Measurements from ENCODE around the gene NCKAP1. TPM values are rescaled to one million over a fixed set of nuclear protein-coding genes. Genes with fewer than 3 reads are reported as not detected.

NCKAP1 gene
- total and polyA plus RNA-seq, 7 donors: 39.6 to 206 (median 160) TPM

- DNase-seq: no peak
Measured at GRCh38 chr2:182898718-182899117, 139.5 kb downstream of the NCKAP1 start.

DNA sequence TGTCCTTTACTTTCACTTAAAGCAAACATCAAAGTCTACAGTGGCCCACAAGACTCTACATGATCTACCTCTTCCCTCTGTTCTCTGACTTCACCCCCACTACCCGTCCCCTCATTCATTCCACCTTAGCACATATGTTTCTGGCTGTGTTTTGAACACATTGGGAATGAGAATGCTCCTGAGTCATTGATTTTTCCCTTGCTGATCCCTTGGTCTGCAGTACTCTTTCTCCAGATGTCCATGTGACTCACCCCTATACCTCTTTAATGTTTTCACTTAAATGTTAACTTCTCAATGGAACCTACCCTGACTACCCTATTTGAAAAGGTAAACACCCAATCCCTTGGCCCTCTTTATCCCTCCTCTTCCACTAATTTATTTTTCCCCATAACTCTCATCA lies 141.1 kb downstream of the NCKAP1 start:
- no peaks in the 10 kb centered on the region for H3K36me3 ChIP-seq
- H3K9me3 ChIP-seq: no peaks in the 10 kb centered on the region
- 89 to 90% methylated on average over 1 of the region's 1 CpG for WGBS, 2 donors
- no peak for DNase-seq
- no peak overlapping the region for H3K4me3 ChIP-seq
- H3K4me1 ChIP-seq: no peaks in the 10 kb centered on the region
- H3K27ac ChIP-seq: no peak overlapping the region
- TF ChIP-seq POLR2A (IDR thresholded peaks at IDR 0.05): no peak
- TF ChIP-seq, protein P1, sequence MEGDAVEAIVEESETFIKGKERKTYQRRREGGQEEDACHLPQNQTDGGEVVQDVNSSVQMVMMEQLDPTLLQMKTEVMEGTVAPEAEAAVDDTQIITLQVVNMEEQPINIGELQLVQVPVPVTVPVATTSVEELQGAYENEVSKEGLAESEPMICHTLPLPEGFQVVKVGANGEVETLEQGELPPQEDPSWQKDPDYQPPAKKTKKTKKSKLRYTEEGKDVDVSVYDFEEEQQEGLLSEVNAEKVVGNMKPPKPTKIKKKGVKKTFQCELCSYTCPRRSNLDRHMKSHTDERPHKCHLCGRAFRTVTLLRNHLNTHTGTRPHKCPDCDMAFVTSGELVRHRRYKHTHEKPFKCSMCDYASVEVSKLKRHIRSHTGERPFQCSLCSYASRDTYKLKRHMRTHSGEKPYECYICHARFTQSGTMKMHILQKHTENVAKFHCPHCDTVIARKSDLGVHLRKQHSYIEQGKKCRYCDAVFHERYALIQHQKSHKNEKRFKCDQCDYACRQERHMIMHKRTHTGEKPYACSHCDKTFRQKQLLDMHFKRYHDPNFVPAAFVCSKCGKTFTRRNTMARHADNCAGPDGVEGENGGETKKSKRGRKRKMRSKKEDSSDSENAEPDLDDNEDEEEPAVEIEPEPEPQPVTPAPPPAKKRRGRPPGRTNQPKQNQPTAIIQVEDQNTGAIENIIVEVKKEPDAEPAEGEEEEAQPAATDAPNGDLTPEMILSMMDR (IDR thresholded peaks at IDR 0.05): no peak
- no peak for TF ChIP-seq POLR2AphosphoS5 (IDR thresholded peaks at IDR 0.05)
- no peak for TF ChIP-seq EP300 (IDR thresholded peaks at IDR 0.05)
- H3K27me3 ChIP-seq: no peaks in the 10 kb centered on the region
- intact Hi-C loops (cut with DNase I): no loop called here

More at GRCh38 chr2:182898718-182899117, 139.5 kb downstream of the NCKAP1 start:
- no peak overlapping the region for H3K4me3 ChIP-seq
- H3K4me1 ChIP-seq: peaks cover 0 to 6% (median under 1%) of the 10 kb centered on the region in 4 donors
- no peaks in the 10 kb centered on the region for H3K36me3 ChIP-seq
- no peak for TF ChIP-seq POLR2A (IDR thresholded peaks at IDR 0.05)
- no peak for TF ChIP-seq POLR2AphosphoS5 (IDR thresholded peaks at IDR 0.05)
- TF ChIP-seq EP300 (IDR thresholded peaks at IDR 0.05): no peak
- TF ChIP-seq, protein P1 (IDR thresholded peaks at IDR 0.05): no peak
- intact Hi-C loops (cut with DNase I): no loop called here
- no peak overlapping the region for H3K27ac ChIP-seq
- no peaks in the 10 kb centered on the region for H3K27me3 ChIP-seq
- H3K9me3 ChIP-seq: no peaks in the 10 kb centered on the region
- 56 to 80% methylated on average over 1 of the region's 1 CpG for WGBS, 2 donors

DNA sequence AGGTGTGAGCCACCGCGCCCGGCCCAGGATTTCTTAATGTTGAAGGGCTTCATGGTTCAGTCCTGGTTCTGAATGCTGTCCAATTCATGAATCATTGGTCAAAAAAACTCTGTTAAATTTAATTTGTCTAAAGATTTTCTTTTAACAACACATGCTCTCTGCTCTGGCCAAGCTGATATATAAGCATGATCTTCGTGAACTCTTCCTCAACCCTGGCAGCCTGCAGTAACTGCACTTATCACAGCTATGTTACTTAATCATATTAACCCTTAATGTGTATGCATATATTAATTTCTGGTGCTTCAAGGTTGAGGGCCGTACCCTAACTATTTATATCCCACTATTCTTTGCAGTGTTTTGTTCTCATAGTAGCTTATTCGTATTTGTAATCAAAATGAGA lies 142.5 kb downstream of the NCKAP1 start:
- Histone ChIP-seq H3K36me3 (no peaks in the 10 kb centered on the region), H3K27ac (no peak overlapping the region), H3K4me3 (no peak overlapping the region), H3K9me3 (no peaks in the 10 kb centered on the region), H3K27me3 (no peaks in the 10 kb centered on the region), H3K4me1 (no peaks in the 10 kb centered on the region)
- intact Hi-C loops (cut with DNase I): no loop called here
- TF ChIP-seq EP300 (IDR thresholded peaks at IDR 0.05): no peak
- TF ChIP-seq, protein P1 (IDR thresholded peaks at IDR 0.05): no peak
- TF ChIP-seq POLR2AphosphoS5 (IDR thresholded peaks at IDR 0.05): no peak
- no peak for TF ChIP-seq POLR2A (IDR thresholded peaks at IDR 0.05)
- WGBS, 2 donors: 91 to 94% methylated on average over 6 of the region's 6 CpGs
- no peak for DNase-seq

DNA sequence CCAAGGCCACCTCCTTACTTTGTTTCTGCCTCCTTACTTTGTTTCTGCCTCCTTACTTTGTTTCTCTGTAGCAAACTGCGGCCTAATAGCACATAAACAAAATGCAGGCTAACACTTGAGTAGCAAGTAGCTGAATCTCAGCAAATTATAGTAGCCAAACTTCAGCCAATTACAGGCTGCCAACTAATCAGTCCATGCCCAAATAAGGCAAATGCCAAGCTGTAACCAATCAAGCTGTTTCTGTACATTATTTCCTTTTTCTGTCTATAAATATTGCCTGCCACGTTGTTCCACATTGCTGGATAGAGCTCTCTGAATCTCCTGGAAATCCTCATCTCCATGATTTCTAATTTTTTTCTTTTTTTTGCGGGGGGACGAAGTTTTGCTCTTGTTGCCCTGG lies 143.1 kb downstream of the NCKAP1 start:
- Histone ChIP-seq H3K27ac (no peak overlapping the region), H3K36me3 (no peaks in the 10 kb centered on the region), H3K9me3 (no peaks in the 10 kb centered on the region), H3K4me1 (no peaks in the 10 kb centered on the region), H3K27me3 (no peaks in the 10 kb centered on the region), H3K4me3 (no peak overlapping the region)
- DNase-seq: no peak
- WGBS, 2 donors: 88 to 90% methylated on average over 4 of the region's 4 CpGs
- intact Hi-C loops (cut with DNase I): no loop called here
- TF ChIP-seq POLR2AphosphoS5 (IDR thresholded peaks at IDR 0.05) (peak in 1 of 4 donors; percentile 7), EP300 (IDR thresholded peaks at IDR 0.05) (no peak), POLR2A (IDR thresholded peaks at IDR 0.05) (no peak)
- TF ChIP-seq, protein P1 (IDR thresholded peaks at IDR 0.05): no peak

GRCh38 chr2:182894174-182894573 lies 144.1 kb downstream of the NCKAP1 start:
- Histone ChIP-seq H3K4me3 (no peak overlapping the region), H3K27me3 (no peaks in the 10 kb centered on the region), H3K27ac (no peak overlapping the region), H3K4me1 (no peaks in the 10 kb centered on the region), H3K36me3 (no peaks in the 10 kb centered on the region), H3K9me3 (no peaks in the 10 kb centered on the region)
- TF ChIP-seq POLR2A (IDR thresholded peaks at IDR 0.05): no peak
- no peak for TF ChIP-seq POLR2AphosphoS5 (IDR thresholded peaks at IDR 0.05)
- no peak for TF ChIP-seq EP300 (IDR thresholded peaks at IDR 0.05)
- TF ChIP-seq, protein P1 (IDR thresholded peaks at IDR 0.05): no peak
- WGBS, 2 donors: 94 to 97% methylated on average over 9 of the region's 9 CpGs
- no peak for DNase-seq
- intact Hi-C loops (cut with DNase I): no loop called here

All from sigmoid colon (tissue), 7 donors.